ENCODE data around the gene TIMM23. TPM values are rescaled to one million over a fixed set of nuclear protein-coding genes. Genes with fewer than 3 reads are reported as not detected.

Gene TIMM23
- total RNA-seq, 1 experiment from 2014 or later, result 222 TPM

GRCh38 chr10:46018453-46019176 is 46.3 kb downstream of the TIMM23 start:
- in situ Hi-C loops (cut with HindIII; ENCODE audit: low sequenced_read_pairs), result no loop called here
- no peak for DNase-seq (ENCODE audit: low spot score)

DNA sequence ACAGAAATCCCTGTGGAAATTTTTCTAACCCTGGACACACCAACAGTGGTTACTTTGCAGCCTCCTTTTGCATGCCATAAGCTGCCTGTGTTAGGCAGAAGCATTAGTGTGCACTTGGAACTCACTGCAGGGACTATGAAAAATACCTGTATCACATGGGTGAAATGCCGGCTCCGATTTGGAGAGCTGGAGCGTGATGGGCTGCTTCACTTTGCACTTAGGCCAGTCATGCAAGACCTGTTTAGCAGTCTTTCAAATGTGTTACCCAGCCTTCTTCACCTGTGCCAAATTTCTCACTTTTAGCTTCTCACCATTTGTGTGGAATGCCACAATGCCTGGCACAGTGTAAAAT is 46.9 kb downstream of the TIMM23 start:
- in situ Hi-C loops (cut with HindIII; ENCODE audit: low sequenced_read_pairs), result no loop called here
- DNase-seq (ENCODE audit: low spot score), result no peak

DNA sequence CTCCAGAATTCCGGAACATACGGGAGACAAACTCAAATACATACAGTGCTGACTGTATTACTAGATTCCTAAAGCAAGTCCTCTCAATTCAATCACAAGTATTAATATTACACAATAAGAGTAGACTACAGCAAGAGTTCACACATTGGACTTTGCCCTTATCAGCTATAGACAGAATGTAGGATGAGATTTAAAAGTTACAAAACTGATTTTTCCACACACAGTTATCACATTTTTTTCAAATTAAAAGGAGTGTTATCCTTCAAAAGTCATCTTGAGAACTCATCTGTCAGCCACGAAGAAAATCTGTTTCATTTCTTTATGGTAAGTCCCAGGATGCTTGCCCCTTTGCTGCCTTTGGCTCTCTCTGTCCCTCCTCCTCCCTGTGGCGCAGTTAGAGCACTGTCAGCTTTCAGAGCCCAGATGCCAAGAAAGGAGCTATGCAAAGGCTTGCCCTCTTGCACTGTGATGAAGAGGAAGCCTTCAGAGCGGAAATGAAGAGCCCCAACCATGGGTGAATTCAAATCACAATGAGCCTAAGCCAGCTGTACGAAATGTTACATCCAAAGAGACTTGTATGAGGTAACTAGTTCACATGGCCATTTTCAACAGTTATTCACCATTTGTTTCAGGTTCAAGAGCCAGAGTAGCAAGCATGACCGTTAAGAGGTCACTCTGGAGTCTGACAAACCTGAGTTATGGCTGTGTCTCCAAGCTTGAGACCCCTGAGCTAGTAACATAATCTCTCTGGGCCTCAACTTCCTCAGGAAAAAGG is 47.5 kb downstream of the TIMM23 start:
- in situ Hi-C loops (cut with HindIII; ENCODE audit: low sequenced_read_pairs), result no loop called here
- DNase-seq (ENCODE audit: low spot score), result peak; percentile 19

DNA sequence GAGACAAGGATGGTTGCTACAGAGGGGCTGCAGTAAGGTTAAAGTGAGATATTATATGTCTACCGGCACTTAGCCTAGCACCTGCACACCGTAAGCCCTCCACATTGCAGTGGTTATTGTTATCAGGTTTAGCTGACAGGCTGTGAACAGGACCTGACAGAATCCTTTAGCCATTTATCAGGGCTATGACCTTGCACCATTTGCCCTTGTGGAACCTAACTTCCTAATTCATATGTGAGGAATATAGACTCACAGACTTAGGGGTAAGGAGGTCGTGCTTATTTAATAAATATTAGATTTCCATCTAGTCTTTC is 48.0 kb downstream of the TIMM23 start:
- in situ Hi-C loops (cut with HindIII; ENCODE audit: low sequenced_read_pairs), result no loop called here
- no peak for DNase-seq (ENCODE audit: low spot score)

- peak; percentile 71 for DNase-seq (ENCODE audit: low spot score)
- in situ Hi-C loops (cut with HindIII; ENCODE audit: low sequenced_read_pairs), result no loop called here
Measured at GRCh38 chr10:46022978-46023702, 50.9 kb downstream of the TIMM23 start.

- DNase-seq (ENCODE audit: low spot score), result peak; percentile 72
- in situ Hi-C loops (cut with HindIII; ENCODE audit: low sequenced_read_pairs), result no loop called here
Measured at GRCh38 chr10:46024948-46025347, 52.7 kb downstream of the TIMM23 start.

DNA sequence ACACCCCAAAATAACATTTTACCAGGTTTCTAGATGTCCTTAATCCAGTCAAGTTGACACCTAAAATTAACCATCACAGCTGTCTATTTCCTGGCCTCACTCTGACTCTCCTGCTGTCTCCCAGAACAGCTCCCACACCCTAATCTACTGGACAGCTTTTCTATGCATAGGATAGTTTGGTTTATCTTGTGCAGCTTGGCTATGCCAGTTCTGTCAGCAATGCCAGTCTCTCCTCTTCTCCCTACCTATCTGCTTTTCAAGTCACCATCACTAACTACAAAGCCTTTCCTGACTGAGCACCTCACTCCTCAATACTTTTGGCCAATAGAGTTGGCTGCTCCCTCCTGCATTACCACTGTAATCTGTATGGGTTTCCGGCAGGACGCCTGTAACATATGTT is 53.1 kb downstream of the TIMM23 start:
- DNase-seq (ENCODE audit: low spot score), result no peak
- in situ Hi-C loops (cut with HindIII; ENCODE audit: low sequenced_read_pairs), result no loop called here

DNA sequence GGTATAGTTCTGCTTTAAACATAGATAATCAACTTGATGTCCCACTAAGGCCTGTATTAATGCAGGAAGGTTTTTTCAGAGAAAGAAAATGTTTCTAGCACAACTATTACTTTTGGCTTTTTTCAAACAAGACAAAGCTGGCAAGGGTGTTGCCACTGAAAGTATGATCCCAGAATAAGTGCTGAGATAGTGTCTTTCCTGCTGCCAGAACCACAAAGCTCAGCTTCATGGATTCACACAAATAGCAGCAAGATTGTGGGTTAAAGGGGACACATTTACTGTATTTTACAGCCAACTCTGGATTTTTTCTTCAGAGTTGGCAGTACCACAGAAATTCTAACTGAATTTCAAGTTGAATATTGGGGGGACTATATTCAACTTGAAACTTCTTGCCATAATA is 53.8 kb downstream of the TIMM23 start:
- in situ Hi-C loops (cut with HindIII; ENCODE audit: low sequenced_read_pairs), result no loop called here
- DNase-seq (ENCODE audit: low spot score), result no peak

- DNase-seq (ENCODE audit: low spot score), result peak; percentile 46
- in situ Hi-C loops (cut with HindIII; ENCODE audit: low sequenced_read_pairs), result no loop called here
Measured at GRCh38 chr10:46028584-46029460, 56.5 kb downstream of the TIMM23 start.

DNA sequence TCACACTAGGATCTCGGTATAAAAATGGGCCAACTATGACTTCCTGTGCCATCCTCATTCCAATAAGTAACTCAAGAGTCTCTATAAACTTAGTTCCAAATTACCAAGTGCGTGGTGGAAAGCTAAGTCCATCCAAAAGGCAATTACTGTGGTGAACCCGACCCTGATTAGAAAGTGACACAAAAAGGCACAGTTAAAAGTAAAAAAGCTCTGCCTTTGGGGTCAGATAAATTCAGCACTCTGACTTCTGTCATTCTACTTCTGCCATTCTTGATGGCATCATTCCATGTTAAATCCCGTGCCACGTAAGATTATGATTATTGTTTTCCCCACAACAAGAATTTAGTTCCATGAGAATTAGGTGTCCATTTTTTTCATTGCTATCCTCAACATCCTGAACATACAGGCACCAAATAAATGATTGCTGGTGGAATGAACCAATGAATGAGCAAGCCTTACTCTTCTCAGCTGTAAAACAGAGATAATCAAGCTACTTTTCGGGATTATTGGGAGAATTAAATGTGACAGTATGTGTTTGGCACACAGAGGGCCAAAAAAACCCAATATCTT is 57.3 kb downstream of the TIMM23 start:
- DNase-seq (ENCODE audit: low spot score), result no peak
- in situ Hi-C loops (cut with HindIII; ENCODE audit: low sequenced_read_pairs), result no loop called here

GRCh38 chr10:46030091-46030937 is 58.0 kb downstream of the TIMM23 start, which contains the start of gene NCOA4:
Gene NCOA4 (minus strand): TSS chr10:46030623. CDS start chr10:46016680, 13,943 bp downstream.
- in situ Hi-C loops (cut with HindIII; ENCODE audit: low sequenced_read_pairs), result no loop called here

DNA sequence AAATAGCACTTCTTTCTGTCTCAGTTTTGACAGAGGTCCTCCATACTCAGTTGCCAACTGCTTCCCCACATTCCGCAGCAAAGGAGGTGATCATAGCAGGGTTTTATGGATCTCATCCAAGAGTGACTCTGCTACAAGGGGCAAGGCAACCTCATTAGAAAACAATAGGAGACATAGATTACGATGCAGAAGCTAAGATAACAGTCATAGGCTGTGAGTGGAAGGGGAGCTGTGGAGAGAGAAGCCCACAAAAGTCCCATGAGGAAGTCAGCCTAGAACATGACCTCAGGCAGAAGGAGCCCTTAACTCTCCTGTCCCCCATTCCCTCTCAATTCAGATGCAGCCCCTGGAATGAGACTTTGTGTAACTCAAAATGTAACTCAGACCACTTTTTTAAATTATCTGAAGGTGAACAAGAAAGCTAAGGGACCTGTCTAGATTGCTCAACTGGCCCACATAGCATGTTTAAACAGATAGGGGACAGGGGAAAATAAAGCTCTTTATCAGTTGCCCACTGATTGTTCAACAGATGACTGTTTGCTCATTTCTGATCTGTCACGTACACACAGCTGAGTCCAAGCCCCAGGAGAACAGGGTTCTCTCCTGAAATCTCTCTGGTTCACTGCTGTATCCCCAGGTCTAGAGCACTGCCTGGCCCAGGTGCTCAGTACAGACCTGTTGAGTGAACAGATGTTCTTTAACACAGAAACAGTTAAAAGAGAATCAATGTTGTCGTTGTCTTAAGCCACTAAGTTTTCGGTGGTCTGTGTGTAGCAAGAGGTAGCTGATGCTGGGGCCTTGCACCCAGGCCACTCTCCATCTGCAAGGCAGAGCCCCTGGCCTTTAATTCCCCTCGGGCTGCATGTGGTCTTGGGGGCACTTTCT is 59.6 kb downstream of the TIMM23 start:
- no peak for DNase-seq (ENCODE audit: low spot score)
- in situ Hi-C loops (cut with HindIII; ENCODE audit: low sequenced_read_pairs), result no loop called here

More at GRCh38 chr10:46030091-46030937, 58.0 kb downstream of the TIMM23 start, which contains the start of gene NCOA4:
- DNase-seq (ENCODE audit: low spot score), result peak; percentile 98

- no peak for DNase-seq (ENCODE audit: low spot score)
- in situ Hi-C loops (cut with HindIII; ENCODE audit: low sequenced_read_pairs), result no loop called here
Measured at GRCh38 chr10:46033602-46034011, 61.3 kb downstream of the TIMM23 start.

DNA sequence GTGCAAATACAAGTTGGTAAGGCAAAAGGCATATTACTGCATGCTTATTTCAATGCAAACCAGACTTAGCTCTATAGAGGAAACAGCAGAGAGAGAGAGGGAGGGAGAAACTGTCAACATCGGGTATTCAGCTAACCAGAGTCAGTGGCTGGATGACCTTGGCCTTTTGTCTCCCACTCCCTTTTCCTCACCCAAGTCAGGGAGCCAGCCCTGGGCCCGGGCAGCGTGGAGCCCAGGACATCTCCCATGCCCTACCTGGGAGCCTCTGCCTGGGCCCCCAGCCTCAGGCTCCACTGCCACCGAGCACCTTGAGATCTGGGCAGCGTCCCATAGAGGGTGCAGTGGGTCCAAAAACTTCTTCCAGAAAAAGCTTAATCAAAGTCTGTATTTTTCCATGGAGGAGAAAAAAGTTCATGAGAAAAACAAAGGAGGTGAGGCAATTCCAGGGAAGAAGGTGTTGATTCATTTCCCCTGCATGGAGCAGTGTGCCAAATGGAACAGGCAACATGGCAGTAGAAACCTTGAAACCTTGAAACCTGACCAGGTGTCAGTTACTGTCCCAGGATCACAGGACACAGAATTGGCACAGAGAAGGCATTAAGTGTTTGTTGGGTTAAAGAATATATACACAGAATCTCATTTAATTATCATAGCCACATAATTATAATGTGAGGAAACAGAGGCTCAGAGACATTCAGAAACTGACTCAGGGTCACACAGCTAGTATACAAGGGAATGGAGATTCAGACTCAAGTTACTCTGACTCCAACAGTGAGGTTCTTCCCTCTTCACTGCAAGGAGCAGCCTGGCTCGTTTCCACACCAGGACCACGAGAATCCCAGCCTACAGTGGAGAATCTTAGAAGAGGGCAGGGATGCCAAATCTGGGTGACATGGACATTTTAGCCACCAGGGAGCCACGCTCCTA is 63.9 kb downstream of the TIMM23 start:
- no peak for DNase-seq (ENCODE audit: low spot score)
- in situ Hi-C loops (cut with HindIII; ENCODE audit: low sequenced_read_pairs), result no loop called here

DNA sequence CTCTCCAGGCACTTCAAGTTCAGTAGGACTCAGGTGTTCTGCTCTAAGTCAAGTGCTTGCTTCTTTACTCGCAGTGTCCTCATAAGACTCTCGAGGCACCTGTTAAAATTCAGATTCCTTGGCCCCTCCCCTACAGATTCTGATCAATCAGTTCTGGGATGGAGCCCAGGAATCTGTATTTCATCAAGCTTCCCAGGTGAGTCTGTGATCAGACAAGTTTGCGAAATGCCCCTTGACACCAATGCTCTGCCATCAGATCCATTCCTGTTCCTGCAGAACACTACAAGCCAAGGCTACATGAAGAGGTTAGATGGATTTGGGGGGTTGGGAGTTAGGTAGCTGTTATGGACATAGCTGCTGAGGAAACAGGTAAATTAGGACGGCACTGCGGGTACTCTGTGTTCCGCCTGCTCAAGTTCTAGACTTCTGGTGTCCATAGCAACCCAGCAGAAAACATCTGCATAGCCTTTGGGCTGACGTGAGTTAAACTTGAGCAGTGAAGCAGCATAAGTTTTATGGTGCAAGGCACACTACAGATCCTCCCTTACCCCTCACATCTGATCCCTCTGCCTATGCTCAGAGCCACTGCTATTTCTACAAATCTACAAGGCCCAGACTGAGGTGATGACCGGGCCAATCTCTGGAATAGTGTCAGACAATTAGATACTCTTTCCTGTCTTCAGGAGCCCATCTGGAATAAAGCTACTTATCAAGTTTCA is 65.0 kb downstream of the TIMM23 start:
- DNase-seq (ENCODE audit: low spot score), result no peak
- in situ Hi-C loops (cut with HindIII; ENCODE audit: low sequenced_read_pairs), result no loop called here

- DNase-seq (ENCODE audit: low spot score), result no peak
- in situ Hi-C loops (cut with HindIII; ENCODE audit: low sequenced_read_pairs), result no loop called here
Measured at GRCh38 chr10:46040004-46040403, 67.7 kb downstream of the TIMM23 start.
